ENCODE data around the gene AFF1.

DNA sequence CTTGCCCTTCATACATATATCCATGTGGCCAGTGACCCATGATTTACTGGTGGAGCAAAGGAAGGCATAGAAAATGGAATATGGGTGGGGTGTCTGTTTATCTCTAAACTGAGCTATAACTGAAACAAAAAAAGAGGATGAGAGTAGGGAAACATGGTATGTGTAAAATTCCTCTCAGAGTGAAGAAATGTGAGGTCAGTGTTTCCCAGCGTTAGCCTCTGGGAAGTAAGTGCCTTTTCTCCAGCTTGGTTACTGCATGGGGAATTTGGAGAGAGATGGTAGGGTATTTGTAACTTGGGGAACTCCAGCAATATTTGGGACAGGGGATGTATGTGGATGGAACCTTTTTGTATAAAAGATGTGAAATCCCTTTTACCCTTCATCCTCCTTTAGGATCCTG lies 89.4 kb downstream of the AFF1 start:
- no peak for TF ChIP-seq POLR2A (IDR thresholded peaks at IDR 0.05)
- TF ChIP-seq, protein P1, sequence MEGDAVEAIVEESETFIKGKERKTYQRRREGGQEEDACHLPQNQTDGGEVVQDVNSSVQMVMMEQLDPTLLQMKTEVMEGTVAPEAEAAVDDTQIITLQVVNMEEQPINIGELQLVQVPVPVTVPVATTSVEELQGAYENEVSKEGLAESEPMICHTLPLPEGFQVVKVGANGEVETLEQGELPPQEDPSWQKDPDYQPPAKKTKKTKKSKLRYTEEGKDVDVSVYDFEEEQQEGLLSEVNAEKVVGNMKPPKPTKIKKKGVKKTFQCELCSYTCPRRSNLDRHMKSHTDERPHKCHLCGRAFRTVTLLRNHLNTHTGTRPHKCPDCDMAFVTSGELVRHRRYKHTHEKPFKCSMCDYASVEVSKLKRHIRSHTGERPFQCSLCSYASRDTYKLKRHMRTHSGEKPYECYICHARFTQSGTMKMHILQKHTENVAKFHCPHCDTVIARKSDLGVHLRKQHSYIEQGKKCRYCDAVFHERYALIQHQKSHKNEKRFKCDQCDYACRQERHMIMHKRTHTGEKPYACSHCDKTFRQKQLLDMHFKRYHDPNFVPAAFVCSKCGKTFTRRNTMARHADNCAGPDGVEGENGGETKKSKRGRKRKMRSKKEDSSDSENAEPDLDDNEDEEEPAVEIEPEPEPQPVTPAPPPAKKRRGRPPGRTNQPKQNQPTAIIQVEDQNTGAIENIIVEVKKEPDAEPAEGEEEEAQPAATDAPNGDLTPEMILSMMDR (IDR thresholded peaks at IDR 0.05): no peak
